CD4-positive, alpha-beta T cell treated with Interleukin-2 at 100 ng/mL for 4 hours (primary cell): ENCODE data around the gene PTPRN2.
"Not testable (repeated sequence)": the region's sequence is repeated elsewhere in the genome, so short reads cannot be mapped to it uniquely, and the experiment has no call there.

Experiments used
- DNase-seq: peaks from one replicate; pipeline ENCODE4 v3.0.0-alpha.2; 2020; ENCODE audit warnings: low spot score

PTPRN2 gene

DNA sequence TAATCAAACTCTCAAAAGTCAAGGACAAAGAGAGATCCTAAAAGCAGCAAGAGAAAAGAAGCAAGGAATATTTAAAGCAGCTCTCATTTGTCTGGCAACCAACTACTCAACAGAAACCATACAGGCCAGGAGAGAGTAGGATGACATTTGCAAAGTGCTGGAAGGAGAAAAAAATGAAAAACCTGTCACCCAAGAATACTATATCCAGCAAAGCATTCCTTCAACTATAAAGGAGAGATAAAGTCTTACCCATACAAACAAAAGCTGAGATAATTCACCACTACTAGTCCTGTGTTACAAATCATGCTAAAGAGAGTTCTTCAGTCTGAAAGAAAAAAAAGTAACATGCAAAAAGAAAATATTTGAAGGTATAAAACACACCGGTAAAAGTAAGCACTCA is 357.7 kb downstream of the PTPRN2 start:
- DNase-seq = no peak

DNA sequence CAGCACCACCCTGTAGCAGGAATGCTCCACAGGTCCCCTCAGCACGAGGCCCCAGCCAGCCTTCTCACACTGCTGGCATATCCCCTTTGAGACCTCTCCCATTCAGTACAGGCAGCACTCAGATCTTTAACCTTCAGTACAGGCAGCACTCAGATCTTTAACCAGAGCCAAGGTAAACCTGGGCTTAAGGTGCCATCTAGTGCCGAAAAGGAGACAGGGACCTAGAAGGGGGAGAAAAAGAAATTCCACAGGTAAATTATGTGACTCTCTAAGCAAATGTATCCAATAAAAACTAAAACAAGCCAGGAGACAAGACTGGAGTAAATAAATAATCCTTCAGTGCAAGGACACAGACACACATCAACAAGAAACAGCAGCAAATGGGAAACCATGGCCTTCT is 358.6 kb downstream of the PTPRN2 start:
- no peak for DNase-seq

DNA sequence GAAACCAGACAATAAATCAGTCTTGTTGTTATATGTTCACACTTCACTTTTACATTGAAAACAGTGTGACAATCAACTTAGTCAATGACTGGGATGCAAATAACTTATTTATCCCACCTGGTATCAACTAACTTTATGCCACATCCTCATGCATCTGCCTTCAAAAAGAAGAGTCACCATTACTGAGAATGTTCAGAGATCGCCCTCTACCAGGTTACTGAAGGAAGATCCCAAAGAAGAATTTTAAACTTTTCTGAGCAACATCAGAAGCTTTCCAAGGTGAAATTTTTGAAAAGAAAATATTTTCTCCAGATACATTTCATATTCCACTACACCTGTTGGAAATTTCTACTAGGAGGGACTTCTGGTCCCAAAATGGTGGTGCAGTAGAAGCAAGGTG is 359.5 kb downstream of the PTPRN2 start:
- DNase-seq = no peak

DNA sequence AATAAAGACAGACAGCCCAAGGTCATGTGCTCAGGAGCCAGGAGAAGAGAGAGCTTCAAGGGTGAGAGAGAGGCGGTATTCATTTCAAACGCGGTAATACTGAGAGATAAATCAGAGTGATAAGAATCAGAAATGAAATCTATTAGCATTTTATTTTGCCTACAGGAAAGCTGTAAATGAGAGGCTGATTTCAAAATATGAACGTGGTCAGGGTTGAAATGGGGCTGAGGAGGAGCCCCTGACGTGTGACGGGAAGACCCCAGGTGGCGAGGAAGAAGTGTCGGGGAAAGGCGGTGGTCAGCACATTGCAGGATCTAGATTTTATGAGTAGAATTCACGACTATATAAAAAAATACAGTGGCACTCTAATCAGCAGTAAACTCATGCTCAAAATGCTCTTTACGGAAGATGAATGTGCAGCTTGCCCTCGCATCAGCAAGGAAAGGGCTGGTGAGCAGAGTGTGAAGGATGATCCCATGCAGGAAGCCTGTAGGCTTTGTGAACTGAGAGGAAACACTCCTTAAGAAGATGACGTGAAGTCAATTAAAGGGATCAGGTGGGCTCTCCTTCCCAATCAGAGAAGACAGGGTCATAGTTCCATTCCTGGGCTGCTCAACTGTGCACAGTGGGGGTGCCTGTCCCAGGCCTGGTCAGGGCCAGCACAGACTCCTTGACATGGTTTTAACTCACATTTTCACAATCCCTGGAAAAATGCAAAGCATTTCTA is 360.2 kb downstream of the PTPRN2 start:
- no peak for DNase-seq

DNA sequence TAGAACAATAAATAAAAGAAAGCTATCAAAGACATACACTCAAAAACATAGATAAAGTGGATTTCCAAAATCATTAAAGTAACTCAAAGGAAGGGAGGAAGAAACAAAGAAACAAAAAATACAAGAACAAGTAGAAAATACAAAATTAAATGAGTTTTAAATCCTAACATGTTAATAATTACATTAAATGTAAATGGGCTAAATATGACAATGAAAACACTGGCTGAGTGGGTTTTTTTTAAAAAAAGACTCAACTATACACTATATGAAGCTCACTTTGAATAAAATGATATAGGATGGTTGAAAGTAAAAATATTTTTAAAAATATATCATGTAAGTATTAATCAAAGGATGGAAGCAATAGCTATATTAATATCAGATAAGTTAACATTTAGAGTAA is 371.4 kb downstream of the PTPRN2 start:
- DNase-seq = no peak

DNA sequence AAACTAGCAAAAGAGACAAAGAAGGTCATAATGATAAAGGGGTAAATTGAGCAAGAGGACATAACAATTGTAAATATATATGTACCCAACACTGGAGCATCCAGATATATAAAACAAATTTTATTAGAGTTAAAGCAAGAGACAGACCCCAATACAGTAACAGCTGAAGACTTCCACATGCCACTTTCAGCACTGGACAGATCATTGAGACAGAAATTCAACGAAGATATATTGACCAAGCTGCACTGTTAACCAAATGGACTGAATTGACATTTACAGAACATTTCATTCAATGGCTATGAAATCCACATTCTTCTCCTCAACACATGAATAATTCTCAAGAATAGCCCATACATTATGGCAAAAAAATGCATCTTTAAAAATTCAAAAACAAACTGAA is 378.2 kb downstream of the PTPRN2 start:
- DNase-seq = no peak

DNA sequence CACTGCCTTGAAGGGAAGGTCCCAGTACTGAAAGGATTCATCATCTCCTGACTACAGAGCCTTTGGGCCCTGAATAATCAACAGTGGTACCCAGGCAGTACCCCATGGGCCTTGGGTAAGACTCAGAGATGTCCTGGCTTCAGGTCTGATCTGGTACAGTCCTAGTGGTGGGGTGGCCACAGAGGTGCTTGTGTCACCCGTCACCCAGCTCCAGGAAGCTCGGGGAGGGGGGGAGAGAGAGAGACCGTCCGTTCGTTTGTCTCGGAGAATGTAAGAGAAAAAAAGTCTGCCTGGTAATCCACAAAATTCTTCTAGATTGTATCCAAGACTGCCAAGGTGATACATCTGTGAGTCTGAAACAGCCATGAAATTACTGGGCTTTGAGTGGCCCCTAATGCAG is 381.3 kb downstream of the PTPRN2 start:
- DNase-seq = no peak

DNA sequence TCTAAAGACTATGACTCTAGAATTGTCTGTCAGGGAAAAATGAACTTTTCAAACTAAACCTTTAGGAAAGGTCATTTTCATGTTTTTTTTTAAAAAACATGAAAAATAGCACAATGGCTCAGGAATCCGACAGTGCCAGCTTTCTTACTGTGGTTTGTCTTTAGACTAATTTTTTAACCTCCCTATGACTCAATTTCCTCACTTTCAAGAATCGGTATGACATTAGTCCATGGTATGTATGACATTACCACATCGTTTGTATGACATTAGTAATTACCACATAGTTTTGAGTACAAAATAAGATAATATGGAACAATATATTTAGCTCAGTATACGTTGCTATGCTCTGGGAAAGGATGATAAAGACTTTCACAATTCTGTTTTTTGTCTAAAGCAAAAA is 383.2 kb downstream of the PTPRN2 start:
- no peak for DNase-seq

DNA sequence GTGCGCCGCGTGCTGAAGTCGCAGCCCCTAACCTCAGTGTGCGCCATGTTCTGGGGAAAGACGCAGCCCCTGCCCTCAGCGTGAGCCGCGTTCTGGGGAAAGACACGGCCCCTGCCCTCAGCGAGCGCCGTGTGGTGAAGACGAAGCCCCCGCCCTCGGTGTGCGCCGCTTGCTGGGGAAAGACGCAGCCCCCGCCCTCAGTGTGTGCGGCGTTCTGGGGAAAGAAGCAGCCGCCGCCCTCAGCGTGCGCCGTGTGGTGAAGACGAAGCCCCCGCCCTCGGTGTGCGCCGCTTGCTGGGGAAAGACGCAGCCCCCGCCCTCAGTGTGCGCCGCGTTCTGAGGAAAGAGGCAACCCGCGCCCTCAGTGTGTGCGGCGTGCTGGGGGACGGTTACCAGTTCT is 383.7 kb downstream of the PTPRN2 start:
- not testable (repeated sequence) for DNase-seq

DNA sequence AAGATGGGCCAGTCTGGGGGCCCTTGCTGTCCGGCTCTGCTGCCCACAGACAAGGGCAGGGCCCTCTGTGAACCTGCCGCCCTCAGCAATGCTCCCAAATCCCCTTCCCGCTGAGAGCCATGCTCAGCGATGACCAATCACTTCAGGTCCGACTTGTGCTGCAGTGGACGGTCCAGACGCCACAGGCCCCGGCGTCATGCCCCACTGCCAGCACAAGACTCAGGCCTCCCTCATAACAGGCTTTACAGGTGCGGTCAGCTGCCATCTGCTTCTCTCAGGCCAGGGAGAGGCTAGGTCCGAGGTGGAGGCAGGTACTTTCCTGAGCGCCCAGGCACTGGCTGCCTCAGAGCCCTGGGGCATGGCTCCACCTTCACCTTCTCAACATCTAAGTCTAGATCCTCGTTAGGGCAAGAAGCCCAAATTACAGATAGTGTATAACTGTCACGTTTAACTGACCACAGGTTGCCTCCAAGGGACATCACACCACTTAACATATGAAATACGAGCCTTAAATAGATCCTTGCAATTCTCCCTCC is 393.2 kb downstream of the PTPRN2 start:
- no peak for DNase-seq

DNA sequence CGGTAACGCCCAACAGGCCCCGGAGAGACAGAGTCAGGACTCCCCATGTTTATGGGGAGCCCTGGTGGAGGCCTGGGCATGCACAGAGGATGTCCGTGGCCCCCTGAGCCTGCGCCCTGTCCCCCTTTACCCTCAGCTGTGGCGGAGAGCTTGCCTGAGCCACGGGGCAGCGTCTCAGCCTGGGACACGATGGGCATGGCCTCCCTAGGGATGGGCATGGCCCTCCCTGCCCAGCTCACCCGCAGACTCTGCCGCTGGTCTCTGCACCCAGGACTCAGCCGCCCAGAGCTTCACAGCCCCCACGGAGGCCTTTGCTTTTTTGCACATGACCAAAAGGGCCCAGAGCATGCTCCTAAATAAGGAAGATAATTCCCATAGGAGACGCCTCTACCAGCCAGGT is 394.2 kb downstream of the PTPRN2 start:
- DNase-seq = no peak

DNA sequence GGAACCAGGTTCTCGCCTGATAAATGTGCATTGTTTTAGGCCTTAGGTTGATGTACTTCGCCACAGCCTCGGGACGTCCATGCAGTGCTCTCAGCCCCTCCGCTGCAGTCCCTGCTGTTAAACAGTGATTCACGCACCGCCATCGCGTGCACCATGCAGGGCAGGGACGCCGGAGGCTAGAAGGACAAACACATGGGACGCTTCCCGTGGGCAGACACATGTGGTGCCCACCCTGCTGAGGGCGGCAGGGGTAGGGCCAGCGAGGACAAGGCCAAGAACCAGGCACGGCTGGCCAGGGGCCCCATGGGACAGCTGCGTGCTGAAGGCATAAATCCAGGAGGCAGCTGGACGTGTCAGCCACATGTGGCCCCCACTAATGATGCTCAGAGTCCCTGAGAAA is 394.7 kb downstream of the PTPRN2 start:
- no peak for DNase-seq

DNA sequence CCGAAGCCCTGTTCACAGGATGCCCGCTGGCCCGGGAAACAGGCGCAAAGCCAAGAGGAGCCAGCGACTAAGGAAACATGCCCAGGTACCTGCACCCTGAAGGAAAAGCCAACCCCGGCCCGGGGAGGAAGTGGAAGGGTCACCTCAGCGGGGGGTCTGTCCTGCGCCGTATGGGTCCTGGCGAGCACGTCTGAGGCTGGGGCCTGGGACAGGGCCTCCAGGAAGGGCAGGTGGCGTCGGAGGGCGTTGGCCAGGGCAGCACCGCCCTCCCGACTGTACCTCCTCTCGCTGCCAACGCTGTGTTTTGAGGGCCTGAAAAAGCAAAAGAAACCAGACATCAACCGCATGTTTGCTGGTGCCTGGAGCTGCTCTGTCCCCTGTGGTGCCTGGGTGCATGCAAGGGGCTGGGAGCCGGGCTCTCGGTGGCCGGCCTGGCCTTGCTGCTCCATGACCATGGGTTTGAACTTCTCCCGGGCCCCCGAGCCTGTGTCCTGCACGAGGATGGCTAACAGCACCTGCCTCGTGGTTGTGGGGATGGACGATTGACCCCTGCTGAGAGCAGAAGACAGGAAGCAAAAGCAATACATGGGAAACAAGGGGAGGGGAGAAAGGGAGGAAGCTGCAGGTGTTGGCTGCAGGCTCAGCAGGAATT is 395.3 kb downstream of the PTPRN2 start:
- no peak for DNase-seq

DNA sequence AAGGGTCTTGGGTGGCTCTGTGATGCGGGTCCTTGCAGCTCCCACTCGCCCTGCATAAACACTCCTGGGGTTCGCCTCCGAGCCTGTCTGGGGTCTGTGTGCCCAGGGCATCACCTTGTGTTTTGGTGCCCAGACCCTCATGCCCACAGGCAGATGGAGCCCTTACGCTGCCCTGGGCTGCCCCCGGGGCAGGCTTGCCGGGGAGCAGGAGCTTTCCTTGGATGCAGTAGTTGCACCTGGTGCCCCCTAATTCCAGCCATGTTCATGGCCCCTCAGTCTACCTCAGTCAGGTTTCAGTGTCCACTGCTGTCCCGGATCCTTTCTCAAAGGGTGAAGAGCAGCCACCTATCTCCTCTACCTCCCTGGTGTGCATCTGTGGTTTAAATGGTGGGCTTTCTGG is 396.0 kb downstream of the PTPRN2 start:
- DNase-seq = no peak

DNA sequence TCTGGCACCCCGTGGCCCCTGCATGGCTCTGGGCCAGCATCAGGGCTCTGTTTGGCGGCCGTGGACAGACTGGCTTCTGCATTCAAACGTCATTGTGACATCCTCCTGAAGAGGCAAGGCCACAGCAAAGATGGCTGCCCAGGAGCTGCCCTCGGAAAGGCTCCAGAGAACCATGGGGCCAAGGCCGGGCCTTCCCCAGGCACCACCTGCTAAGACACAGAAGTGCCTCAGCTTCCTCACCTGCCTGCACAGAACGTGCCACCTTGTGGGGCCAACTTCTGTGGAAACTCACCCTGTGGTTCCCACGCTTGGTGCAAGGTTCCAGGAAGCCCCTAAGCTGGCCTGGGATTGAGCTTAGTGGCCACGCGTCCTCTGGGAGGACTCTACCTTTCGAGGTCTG is 396.9 kb downstream of the PTPRN2 start:
- no peak for DNase-seq

DNA sequence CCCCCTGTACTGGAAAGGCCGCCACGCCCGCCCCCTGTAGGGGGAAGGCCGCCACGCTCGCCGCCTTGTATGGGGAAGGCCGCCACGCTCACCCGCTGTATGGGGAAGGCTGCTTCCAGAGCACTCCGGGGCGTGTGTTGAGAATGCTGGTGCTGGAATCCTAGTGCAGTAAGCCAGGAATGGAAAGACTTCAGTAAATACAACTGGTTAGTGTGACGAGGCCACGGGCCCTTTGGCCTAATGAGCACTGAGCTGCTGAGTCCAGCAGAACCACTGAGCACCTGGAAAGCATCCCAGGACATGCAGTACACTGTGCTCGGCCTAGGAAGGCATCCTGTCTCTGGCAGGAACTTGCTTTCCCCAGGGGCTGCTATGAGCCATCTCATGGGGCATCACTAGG is 398.9 kb downstream of the PTPRN2 start:
- no peak for DNase-seq

DNA sequence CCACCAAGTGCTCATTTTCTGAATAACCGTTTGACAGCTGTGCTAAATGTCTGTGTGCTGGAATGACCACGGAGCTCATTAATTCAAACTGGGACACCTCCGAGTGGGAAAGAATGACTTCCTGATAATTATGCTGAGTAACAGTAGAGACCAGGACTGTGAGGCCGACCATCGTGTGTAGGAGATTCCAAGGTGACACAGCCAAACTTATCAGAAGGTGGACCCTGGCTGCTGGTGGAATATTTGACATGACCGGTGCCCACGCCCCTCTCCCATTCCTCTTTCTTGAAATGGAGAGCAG is 400.0 kb downstream of the PTPRN2 start:
- no peak for DNase-seq

DNA sequence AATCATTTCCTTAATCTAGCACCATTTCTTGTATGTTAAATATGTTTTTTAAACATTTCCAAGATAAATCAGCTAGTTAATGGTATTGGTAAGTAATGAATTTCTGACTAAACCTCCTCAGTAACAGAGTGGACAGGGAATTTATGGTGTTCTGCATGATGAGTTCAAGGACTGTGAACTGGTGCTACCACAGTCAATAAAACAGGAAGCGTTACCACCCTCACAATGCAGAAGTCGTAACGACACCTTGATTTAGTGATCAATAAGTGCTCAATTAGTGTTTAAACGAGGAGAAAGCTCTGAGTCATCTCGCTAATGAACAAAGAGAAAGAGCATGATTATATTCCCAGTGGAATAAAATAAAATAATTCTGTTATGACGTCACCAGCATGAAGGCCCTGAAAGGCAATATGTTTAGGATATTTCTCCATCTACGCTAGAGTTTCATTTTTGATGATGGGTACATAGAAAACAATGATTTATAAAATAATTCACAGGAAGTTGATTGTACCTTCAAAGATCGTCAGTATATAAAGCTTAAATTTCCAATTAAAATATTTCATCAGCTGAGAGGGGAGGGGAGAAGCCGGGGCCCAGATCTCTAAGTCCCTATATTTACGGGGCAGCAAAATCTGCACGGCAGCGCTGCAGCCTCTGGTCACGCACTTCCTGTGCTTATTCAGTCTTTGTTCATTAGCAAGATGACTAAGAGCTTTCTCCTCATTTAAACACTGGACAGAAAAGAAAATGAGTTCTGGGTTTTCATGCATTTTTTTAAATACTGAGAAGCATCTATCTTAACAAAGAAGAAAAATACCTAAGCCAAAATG is 400.5 kb downstream of the PTPRN2 start:
- DNase-seq = no peak

DNA sequence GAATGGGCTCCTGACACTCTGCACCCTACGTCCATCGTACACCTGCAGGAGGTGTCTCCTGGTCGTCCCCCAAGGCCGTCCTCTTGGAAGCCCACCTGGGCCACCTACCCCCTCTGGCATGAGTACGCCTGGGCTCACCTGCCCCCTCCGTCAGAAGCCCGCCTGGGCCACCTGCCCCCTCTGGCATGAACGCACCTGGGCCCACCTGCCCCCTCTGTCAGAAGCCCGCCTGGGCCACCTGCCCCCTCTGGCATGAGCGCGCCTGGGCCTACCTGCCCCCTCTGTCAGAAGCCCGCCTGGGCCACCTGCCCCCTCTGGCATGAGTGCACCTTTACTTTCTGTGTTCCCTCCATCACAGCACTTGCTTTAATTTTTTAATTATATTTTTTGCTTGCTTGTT is 401.2 kb downstream of the PTPRN2 start:
- DNase-seq = no peak

DNA sequence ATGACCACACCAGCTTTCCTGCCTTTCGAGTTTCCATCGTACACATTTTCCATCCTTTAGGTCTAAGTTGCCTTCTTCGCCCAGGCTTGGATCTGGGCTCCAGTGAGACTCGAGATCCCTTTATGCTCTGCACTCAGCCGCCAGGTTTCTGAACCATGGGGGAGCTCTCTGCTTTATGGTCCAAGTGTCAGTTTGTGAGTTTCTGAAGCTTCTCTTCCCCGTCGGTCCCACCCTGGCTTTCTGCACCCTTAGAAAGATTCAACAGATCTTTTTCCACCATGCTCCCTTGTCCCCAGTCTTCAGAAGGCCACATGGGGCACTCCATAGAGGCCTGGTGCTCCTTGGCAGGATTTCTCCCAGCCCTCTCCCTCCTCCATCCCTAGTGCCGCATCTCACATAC is 402.0 kb downstream of the PTPRN2 start:
- no peak for DNase-seq

DNA sequence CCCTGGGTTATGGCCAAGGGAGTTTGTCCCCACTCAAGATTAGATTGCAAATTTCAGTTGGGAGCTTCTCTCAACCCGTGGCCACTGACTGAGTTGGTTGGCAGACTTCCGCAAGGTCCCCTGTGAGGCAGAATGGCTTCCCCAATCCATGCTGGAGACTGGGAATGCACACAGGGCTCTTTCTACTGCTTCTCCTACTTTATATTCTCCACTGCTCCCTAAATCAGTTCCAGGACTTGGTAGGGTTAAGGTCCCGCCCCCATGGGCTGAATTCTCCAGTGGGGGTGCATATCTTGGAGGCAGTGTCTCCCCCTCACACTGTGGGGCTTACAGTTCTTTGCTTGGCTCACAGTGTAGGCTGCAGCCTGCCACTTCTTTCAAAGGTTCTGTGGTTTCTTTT is 404.2 kb downstream of the PTPRN2 start:
- no peak for DNase-seq

DNA sequence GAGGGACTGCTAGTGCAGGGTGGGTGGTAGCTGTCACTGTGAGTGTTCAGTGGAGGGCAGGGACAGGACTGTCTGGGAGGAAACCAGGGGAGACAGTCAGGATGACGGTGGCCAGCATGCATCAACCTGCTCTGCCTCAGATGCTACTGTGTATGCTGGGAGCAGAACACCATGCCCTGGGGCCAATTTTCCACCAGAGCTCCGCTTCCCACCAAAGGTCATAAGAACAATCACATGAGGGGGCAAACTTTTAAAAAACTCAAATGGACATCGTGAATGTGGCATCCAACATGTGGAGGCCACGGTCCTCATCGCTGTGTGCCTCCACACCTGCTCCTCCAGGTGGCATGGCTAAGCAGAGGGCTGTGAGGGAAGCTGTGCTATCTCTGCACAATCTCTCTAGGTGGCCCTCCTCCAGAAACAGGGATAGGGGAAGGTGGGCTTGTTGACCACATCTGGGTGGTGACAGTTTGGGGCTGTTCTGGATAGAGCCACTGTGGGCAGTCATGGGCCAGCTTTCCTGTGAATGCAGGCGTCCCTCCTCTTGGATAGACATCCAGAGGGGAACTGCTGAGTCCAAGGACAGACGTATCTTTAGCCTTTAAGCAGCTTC is 411.0 kb downstream of the PTPRN2 start:
- DNase-seq = no peak

DNA sequence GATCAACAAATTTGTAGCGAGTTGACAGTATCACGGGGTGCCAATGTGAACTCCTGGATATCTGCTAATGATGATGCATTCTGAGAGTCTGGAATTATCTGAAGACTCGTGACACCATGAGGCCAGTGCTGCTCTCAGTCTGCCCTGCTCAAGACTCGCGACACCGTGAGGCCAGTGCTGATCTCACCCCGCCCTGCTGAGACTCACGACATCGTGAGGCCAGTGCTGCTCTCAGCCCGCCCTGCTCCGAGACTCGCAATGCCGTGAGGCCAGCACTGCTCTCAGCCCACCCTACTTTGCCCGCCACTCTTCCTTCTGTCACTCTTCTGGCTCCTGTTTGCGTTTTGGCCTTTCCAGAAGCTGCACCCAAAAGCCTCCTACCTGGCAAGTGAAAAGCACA is 411.8 kb downstream of the PTPRN2 start:
- no peak for DNase-seq
